Measurements from ENCODE around the gene CCN5. TPM values are rescaled to one million over a fixed set of nuclear protein-coding genes. Genes with fewer than 3 reads are reported as not detected.

CCN5 gene
- total and polyA plus RNA-seq, 5 experiments from 2014 or later: not detected

- Mint-ChIP-seq H3K36me3 (no peaks in the 10 kb centered on the region), H3K9me3 (no peaks in the 10 kb centered on the region), H3K27me3 (peaks cover 0 to 2% (median 0%) of the 10 kb centered on the region in 5 donors), H3K4me3 (no peak overlapping the region), H3K27ac (peak overlapping the region in 1 of 10 donors; percentile 34), H3K4me1 (no peaks in the 10 kb centered on the region)
- no peak for ATAC-seq
- POLR2A ChIA-PET: no interaction called here
- DNase-seq: no peak
These were observed 8.7 kb downstream of the CCN5 start for GRCh38 chr20:44723798-44724362.

- no peaks in the 10 kb centered on the region for H3K4me1 Mint-ChIP-seq
- H3K27me3 Mint-ChIP-seq: peaks cover 0 to 2% (median 0%) of the 10 kb centered on the region in 5 donors
- POLR2A ChIA-PET: no interaction called here
- H3K27ac Mint-ChIP-seq: no peak overlapping the region
- DNase-seq (no peak), ATAC-seq (no peak)
- no peaks in the 10 kb centered on the region for H3K36me3 Mint-ChIP-seq
- H3K4me3 Mint-ChIP-seq: no peak overlapping the region
- H3K9me3 Mint-ChIP-seq: no peaks in the 10 kb centered on the region
These were observed 9.4 kb downstream of the CCN5 start for GRCh38 chr20:44724423-44725091.

- Mint-ChIP-seq H3K36me3 (no peaks in the 10 kb centered on the region), H3K27me3 (peaks cover 0 to 2% (median 0%) of the 10 kb centered on the region in 5 donors), H3K4me3 (no peak overlapping the region), H3K27ac (no peak overlapping the region), H3K9me3 (no peaks in the 10 kb centered on the region), H3K4me1 (no peaks in the 10 kb centered on the region)
- no peak for ATAC-seq
- DNase-seq: no peak
- POLR2A ChIA-PET: interaction anchor here (0.6 kb wide), 1 partner anchor 40 kb away, joined by 3 read pairs; no protein-coding TSS in a partner anchor
These were observed 10.7 kb downstream of the CCN5 start for GRCh38 chr20:44725837-44726236.

- Mint-ChIP-seq H3K27ac (no peak overlapping the region), H3K9me3 (no peaks in the 10 kb centered on the region), H3K27me3 (peaks cover 0 to 2% (median 0%) of the 10 kb centered on the region in 5 donors), H3K4me3 (no peak overlapping the region), H3K4me1 (no peaks in the 10 kb centered on the region), H3K36me3 (no peaks in the 10 kb centered on the region)
- no peak for DNase-seq
- ATAC-seq: no peak
- POLR2A ChIA-PET: no interaction called here
These were observed 11.9 kb downstream of the CCN5 start for GRCh38 chr20:44727039-44727438.

GRCh38 chr20:44727651-44728050 is 12.5 kb downstream of the CCN5 start:
- ATAC-seq (no peak), DNase-seq (no peak)
- H3K9me3 Mint-ChIP-seq: no peaks in the 10 kb centered on the region
- no peak overlapping the region for H3K4me3 Mint-ChIP-seq
- no peaks in the 10 kb centered on the region for H3K4me1 Mint-ChIP-seq
- H3K27ac Mint-ChIP-seq: no peak overlapping the region
- POLR2A ChIA-PET: no interaction called here
- H3K27me3 Mint-ChIP-seq: peaks cover 0 to 2% (median 0%) of the 10 kb centered on the region in 5 donors
- no peaks in the 10 kb centered on the region for H3K36me3 Mint-ChIP-seq

GRCh38 chr20:44728801-44729443 is 13.8 kb downstream of the CCN5 start:
- Mint-ChIP-seq H3K27me3 (peaks cover 0 to 2% (median 0%) of the 10 kb centered on the region in 5 donors), H3K36me3 (no peaks in the 10 kb centered on the region), H3K9me3 (no peaks in the 10 kb centered on the region), H3K4me3 (no peak overlapping the region), H3K4me1 (peaks cover 0 to 5% (median 3%) of the 10 kb centered on the region in 4 donors), H3K27ac (no peak overlapping the region)
- POLR2A ChIA-PET: interaction anchor here (0.6 kb wide), 1 partner anchor 37 kb away, joined by 3 read pairs; no protein-coding TSS in a partner anchor
- ATAC-seq: no peak
- DNase-seq: no peak

GRCh38 chr20:44730441-44730840 is 15.3 kb downstream of the CCN5 start:
- Mint-ChIP-seq H3K4me3 (no peak overlapping the region), H3K27ac (no peak overlapping the region), H3K27me3 (peaks cover 0 to 2% (median 0%) of the 10 kb centered on the region in 5 donors), H3K36me3 (no peaks in the 10 kb centered on the region), H3K4me1 (peaks cover 0 to 5% (median 3%) of the 10 kb centered on the region in 4 donors), H3K9me3 (no peaks in the 10 kb centered on the region)
- DNase-seq (no peak), ATAC-seq (no peak)
- POLR2A ChIA-PET: no interaction called here

GRCh38 chr20:44731657-44732056 is 16.5 kb downstream of the CCN5 start:
- Mint-ChIP-seq H3K27me3 (no peaks in the 10 kb centered on the region), H3K4me3 (no peak overlapping the region), H3K4me1 (peaks cover 8 to 13% (median 11%) of the 10 kb centered on the region in 4 donors), H3K9me3 (peaks cover 0 to 6% (median 0%) of the 10 kb centered on the region in 9 donors), H3K36me3 (peaks cover 0 to 1% (median 0%) of the 10 kb centered on the region in 3 donors), H3K27ac (no peak overlapping the region)
- DNase-seq: no peak
- ATAC-seq: no peak
- POLR2A ChIA-PET: interaction anchor here (0.6 to 1.3 kb wide), 2 partner anchors 47 to 1273 kb away, joined by 3 read pairs; no protein-coding TSS in a partner anchor

GRCh38 chr20:44732327-44732726 is 17.2 kb downstream of the CCN5 start:
- ATAC-seq (no peak), DNase-seq (no peak)
- POLR2A ChIA-PET: interaction anchor here (1.3 kb wide), 1 partner anchor 48 kb away, joined by 3 read pairs; no protein-coding TSS in a partner anchor
- H3K4me1 Mint-ChIP-seq: peaks cover 11 to 17% (median 13%) of the 10 kb centered on the region in 4 donors
- H3K4me3 Mint-ChIP-seq: no peak overlapping the region
- no peaks in the 10 kb centered on the region for H3K27me3 Mint-ChIP-seq
- H3K9me3 Mint-ChIP-seq: peaks cover 0 to 8% (median 0%) of the 10 kb centered on the region in 9 donors
- peak overlapping the region in 1 of 10 donors; percentile 65 for H3K27ac Mint-ChIP-seq
- peaks cover 0 to 1% (median 0%) of the 10 kb centered on the region in 3 donors for H3K36me3 Mint-ChIP-seq

- POLR2A ChIA-PET: no interaction called here
- ATAC-seq: peak; percentile 79 to 88
- Mint-ChIP-seq H3K4me1 (peaks cover 11 to 17% (median 14%) of the 10 kb centered on the region in 4 donors), H3K9me3 (peaks cover 0 to 8% (median 0%) of the 10 kb centered on the region in 9 donors), H3K27ac (peak overlapping the region in 5 of 10 donors; percentile 40 to 72 (median 63)), H3K36me3 (peaks cover 0 to 2% (median 0%) of the 10 kb centered on the region in 3 donors), H3K4me3 (no peak overlapping the region), H3K27me3 (no peaks in the 10 kb centered on the region)
- peak; percentile 37 to 76 (median 58) for DNase-seq
These were observed 18.3 kb downstream of the CCN5 start for GRCh38 chr20:44733341-44734069.

GRCh38 chr20:44734938-44735337 is 19.8 kb downstream of the CCN5 start:
- no peak for DNase-seq
- no peak for ATAC-seq
- POLR2A ChIA-PET: no interaction called here
- no peak overlapping the region for H3K4me3 Mint-ChIP-seq
- peaks cover 0 to 4% (median 0%) of the 10 kb centered on the region in 3 donors for H3K36me3 Mint-ChIP-seq
- peaks cover 11 to 19% (median 15%) of the 10 kb centered on the region in 4 donors for H3K4me1 Mint-ChIP-seq
- peaks cover 0 to 8% (median 0%) of the 10 kb centered on the region in 9 donors for H3K9me3 Mint-ChIP-seq
- H3K27ac Mint-ChIP-seq: no peak overlapping the region
- no peaks in the 10 kb centered on the region for H3K27me3 Mint-ChIP-seq

GRCh38 chr20:44735816-44736169 is 20.6 kb downstream of the CCN5 start:
- POLR2A ChIA-PET: no interaction called here
- Mint-ChIP-seq H3K27ac (peak overlapping the region in 4 of 10 donors; percentile 41 to 84 (median 63)), H3K36me3 (peaks cover 0 to 4% (median 0%) of the 10 kb centered on the region in 3 donors), H3K27me3 (no peaks in the 10 kb centered on the region), H3K4me1 (peaks cover 11 to 19% (median 15%) of the 10 kb centered on the region in 4 donors), H3K4me3 (peak overlapping the region in 6 of 10 donors; percentile 55 to 81 (median 70)), H3K9me3 (peaks cover 0 to 8% (median 0%) of the 10 kb centered on the region in 9 donors)
- ATAC-seq: no peak
- DNase-seq: no peak

Measured in naive thymus-derived CD8-positive, alpha-beta T cell (primary cell).